HG02610 (cell line): Measurements from ENCODE around the gene GDPD5.

ENCODE experiments used
- ATAC-seq: cut with Tn5 transposase; IDR thresholded peaks from one replicate; pipeline ENCODE4 v1.9.1; 2021; ENCODE audit warnings: mild to moderate bottlenecking, moderate library complexity; ENCODE audit not compliant: unreplicated experiment

Gene GDPD5

DNA sequence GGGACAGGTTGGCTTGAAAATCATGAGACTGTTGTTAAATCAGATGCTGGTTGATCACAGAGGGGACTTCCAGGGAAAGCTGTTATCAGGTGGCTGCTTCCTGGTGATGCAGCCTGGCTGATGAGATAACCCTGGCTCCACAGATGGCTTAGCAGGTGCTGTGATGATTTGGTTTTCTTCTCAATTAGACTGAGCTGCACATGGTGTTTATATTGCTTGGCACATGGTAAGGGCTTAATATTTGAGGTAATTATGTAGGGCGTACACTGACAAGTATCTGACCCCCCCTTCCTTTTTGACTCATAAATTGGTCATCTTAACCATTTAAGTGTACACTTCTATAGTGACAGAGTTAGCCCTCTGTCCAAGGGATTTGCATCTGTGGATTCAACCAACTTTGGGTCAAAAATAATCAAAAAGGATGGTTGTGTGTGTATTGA is 119.4 kb downstream of the GDPD5 start:
- ATAC-seq, result no peak

DNA sequence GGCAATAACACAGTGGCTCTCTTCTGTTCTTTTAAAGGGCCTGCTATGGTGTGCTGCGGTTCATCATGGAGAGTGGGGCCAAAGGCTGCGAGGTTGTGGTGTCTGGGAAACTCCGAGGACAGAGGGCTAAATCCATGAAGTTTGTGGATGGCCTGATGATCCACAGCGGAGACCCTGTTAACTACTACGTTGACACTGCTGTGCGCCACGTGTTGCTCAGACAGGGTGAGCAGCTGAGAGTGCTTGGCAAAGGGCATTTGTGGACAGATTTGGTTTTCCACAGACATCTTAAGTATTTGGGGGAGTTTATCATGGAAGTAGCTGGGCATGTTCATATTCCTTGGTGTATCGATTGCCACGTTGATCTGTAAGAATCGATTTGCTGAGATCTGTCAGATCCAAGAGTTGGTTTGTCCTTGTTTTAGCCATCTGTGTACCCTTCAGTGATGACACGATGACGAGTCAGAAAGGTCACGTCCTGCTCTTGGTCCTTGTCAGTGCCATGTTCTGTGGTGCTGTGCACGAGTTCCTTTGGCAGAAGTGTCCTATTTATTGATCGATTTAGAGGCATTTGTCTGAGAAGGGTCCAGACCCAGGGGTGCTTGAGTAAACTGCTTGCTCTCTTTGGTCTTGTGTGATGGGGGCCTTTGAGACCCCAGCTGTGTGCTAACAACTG is 121.6 kb downstream of the GDPD5 start:
- no peak for ATAC-seq

DNA sequence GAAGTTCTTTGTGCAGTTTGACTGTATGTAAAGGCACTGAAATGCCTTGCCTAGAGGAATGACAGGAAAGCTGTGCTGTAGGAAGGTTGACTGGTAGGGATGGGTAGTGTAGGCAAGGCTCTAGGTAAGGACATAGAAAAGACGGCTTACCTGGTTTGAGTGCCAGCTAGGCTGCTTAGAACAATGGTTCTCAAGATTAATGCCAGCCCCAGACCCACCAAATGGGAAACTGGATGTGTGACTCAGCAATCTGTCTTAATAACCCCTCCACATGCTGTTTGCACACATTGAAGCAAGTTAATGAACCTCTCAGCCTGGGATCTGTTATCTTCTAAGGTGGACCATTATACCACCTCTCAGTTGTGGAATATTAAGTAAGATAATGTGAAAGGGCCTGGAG is 122.7 kb downstream of the GDPD5 start:
- ATAC-seq, result no peak

DNA sequence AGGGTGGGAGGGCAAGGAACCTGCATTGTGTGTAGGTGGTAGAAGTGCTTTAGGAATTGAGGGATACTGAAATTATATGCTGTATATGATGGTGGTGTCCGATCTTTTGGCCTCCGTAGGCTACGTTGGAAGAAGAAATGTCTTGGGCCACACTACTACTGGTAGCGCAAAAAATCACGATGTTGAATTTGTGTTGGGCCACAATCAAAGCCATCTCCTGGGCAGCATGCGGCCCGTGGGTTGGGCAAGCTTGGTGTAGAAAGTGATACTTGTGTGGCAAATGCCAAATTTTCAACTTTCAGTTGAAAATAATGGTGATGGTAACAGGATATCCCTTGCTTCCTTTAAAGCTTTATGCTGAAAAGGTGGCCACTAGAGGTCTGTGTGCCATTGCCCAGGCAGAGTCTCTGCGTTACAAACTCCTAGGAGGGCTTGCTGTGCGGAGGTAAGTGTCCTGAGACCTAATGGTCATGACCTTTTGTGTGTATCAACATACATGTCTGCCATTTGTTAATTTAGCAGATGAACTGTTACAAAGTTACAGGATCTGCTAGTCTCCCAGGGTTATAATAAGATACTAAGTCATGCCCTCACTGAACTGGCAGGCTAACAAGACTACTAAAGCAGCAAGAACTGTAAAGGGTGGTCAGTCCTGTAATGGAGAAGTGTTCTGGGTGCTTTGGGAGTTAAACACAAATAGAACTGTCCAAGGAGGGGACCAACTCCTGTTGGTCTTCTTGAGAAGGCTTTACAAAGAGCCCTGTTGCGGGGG is 123.6 kb downstream of the GDPD5 start:
- no peak for ATAC-seq

DNA sequence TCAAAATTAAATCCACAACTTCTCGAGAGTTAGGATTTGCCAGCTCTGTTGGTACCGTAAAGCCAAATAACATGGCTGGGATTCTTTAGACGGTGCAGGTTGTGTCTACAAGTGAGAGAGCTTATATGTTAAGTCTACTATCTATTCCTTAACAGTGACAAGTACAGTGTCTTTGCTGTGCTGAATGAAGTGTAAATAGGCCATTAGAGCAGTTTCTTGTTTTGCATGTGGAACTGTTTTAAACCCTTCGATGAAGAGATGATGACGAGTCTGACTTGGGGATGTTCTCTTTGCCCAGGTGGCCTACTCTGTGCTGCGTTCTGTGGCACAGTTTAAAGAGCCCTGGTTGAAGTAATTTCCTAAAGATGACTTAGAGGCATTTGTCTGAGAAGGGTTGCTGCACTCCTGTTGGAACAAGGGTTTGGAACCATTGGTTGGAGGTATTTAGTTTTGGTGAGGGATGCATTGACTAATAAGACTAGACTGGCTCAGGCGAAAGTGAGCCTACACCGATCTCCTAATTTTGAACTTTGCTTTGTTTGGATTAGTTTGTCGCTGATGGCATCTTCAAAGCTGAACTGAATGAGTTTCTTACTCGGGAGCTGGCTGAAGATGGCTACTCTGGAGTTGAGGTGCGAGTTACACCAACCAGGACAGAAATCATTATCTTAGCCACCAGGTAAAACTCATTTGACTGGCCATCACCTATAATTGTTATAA is 125.4 kb downstream of the GDPD5 start:
- ATAC-seq, result no peak

DNA sequence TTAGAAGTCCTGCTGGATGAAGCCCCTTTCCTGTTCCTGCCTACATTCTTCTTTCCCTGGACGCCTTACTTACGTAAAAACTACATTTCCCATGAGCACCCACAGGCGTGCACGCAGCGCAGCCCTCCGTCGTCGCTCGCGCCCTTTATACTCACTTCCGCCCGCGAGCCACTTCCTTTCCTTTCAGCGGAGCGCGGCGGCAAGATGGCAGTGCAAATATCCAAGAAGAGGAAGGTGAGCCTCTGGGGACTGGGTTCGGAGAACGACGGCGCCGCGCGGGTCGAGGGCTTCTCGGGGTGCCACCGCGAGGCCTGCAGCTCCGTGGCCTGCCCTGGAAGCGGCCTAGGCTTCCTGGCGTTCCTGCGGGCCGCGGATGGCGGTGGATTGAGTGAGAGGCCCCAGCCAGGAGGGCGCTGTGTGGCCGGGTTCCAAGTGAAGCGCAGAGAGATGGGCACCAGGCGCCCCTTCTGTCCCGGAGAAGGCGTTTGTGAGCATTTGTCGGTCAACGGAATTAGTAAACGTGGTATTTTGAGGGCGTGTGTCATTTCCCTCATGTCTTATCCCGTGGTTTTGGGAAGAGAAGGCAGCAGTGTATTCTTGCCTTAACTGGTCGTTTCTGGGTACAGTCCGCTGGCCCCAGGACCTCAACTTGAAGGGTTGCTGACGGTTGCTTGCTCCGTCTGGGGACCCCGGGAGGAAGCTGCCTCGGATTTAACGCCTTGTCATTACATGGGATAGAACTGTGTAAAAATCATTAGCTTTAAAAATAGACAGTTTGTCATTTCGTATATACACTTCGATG is 126.2 kb downstream of the GDPD5 start, which contains the start of gene RPS3:
TSS of gene RPS3 (plus strand) at position 175 of the 802 bp plus-strand sequence. CDS start at position 205, 30 bp downstream.
- ATAC-seq, result peak; percentile 87

DNA sequence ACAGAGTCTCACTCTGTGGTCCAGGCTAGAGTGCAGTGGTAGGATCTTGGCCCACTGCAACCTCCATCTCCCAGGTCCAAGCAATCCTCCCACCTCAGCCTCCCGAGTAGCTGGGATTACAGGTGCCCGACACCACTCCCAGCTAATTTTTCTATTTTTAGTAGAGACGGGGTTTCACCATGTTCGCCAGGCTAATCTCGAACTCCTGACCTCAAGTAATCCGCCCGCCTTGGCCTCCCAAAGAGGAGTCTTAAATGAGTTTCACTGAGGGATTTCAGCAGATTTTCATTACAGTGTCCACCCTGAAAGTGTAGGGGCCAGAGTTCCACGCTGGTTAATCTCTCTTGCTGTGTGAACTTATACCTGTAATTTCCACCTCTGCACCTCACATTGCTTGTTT is 126.8 kb downstream of the GDPD5 start:
- ATAC-seq, result no peak

DNA sequence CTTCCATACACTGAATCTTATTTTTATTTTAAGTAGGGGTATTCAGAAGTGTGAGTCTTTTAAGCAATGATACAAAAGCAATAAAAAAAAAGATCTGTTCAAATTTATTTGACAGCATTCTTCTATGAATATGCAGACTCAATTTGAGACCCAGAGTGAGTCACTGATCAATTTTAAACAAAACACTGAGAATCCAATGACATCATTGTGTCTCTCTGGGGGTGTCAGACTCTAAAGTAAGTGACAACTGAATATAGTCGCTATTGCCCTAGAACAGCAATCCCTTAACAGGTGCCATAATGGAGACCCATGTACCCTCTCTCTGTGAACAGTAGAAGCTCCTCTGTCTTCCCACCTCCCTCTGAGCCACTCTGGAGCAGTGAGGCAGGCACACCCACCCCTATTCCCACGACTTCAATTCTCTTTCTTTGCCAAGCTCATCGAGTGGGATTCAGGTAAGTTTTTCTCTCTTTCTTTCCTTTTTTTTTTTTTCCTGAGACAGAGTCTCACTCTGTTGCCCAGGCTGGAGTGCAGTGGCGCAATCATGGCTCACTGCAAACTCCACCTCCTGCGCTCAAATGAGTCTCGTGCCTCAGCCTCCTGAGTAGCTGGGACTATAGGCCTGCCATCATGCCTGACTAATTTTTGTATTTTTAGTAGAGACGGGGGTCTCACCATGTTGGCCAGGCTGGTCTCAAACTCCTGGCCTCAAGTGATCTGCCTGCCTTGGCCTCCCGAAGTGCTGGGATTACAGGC is 131.5 kb downstream of the GDPD5 start:
- no peak for ATAC-seq

DNA sequence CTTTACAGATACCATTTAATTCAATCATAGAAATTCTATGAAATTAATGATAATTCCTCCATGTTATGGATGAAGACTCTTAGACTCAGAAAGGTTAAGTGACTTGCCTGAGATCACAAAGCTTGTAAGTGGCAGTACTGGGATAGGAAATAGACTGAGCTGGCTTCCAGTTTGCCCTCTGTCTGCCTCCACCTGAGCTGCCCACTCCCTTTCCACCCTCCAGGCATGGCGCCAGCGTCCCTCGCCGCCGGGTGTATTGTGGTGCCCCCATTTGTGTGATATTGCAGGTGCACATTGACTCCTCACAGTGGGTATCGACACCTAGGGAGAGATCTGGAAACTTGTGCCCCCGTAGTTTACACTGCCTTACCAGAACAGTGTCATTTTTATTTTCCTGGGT is 135.8 kb downstream of the GDPD5 start:
- no peak for ATAC-seq

DNA sequence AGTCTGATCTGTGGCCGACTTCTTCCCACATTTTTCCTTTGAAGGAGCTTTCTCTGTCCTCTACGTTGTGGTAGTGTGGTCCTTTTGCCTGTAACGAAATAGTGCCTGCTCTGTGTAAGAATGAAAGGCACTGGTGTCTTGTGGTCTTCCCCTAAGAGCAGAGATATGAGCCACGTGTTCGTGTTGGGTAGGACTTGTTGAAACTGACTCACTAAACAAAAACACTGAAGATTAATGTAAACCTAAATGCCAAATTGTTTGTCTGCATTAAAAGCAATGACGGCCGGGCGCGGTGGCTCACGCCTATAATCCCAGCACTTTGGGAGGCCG is 136.5 kb downstream of the GDPD5 start:
- ATAC-seq, result no peak

DNA sequence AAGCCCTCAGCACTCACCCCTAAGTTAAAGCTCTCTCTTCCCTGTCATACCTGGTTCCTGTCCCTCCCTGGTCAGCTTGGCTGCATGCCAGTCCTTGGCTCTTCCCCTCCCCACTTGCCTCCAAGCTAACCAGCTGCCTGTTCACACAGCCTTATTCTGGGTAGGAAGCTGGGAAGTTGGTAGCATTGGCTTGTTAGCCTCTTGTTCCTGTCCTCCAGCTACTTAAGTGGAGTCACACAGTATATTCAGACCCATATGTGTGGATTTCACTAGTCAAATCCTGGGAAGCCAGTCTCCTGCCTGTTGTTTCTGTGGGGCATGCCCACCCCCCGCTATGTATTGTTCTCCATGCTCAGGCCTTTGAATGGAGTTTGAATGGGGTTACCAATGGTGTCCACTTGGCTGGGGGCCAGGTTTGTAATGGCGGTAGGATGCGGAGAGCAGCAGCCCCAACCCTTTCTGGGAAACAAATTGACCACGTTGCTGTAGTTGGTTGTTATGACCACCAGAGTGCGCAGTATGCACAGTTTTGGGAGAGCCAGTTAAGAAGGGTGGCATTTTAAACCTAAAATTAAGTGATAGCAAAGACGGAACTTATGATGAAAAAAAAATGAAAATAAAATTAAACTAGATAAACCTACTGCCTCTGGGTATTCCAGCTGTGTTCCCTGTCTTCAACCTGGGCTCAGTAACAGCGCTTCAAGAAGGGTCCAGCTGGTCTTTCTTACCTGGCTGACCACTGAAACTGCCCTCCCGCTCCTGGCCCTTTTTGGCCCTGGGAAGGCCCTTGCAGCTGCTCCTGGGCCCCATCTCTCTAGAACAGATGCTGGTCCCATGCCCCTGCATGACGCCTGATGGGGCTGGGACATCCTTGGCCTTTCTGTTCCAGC is 137.1 kb downstream of the GDPD5 start:
- peak; percentile 45 for ATAC-seq

DNA sequence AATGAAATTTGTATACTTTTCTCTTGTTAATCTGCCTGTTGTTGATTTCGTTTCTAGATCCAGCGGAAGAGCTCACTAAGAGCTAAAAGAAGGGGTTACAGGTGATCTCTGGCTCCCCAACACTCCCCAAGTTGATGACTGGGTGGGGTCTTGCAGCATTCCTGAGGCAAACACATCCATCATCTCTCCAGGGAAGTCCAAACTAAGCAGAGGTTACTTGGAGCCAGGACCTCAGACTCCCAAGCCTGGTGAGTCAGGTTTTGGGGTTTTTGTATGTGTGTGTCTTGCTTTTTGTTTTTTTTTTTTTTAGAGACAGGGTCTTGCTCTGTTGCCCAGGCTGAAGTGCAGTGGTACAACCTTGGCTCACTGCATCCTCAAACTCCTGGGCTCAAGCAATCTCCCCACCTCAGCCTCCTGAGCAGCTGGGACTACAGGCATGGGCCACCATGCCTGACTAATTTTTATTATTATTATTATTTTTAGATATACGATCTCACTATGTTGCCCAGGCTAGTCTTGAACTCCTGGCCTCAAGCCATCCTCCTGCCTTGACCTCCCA is 137.9 kb downstream of the GDPD5 start:
- no peak for ATAC-seq

DNA sequence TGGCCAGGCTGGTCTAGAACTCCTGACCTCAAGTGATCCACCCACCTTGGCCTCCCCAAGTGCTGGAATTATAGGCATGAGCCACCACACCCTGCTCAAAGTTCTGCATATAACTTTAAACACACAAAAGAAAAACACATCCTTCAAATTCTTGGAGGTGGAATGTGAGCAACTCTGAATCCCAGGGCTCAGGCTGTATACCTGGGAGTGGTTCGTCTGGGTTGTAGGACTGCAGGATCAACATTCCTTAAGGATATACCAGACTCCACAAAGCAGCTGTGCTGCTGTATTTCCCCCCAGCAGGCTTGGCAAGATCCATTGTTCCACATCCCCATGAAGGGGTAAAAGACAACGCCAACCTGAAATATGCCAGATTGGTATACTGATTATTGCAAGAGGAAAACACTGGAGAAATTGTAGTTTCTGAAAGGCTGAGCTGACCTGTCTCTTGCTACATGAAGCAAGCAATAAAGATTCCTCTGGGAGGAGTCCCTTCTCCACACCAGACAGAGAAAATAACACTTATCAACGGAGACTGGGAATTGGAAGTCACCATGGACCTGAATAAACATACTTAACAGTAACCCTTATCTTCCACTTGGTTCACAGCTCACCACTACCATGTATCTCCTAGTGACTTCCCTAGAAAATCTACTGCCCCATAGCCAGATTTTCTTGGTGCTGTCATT is 138.7 kb downstream of the GDPD5 start:
- ATAC-seq, result no peak
